Mesothelial cell of epicardium (in vitro differentiated cells): ENCODE measurements around the gene NELL1. TPM values are rescaled to one million over a fixed set of nuclear protein-coding genes. Genes with fewer than 3 reads are reported as not detected.
A peak's percentile ranks its signal among the peaks of the same experiment; 100 is the strongest.

ENCODE experiments used
- DNase-seq, 2 experiments: peaks; one replicate each; pipeline ENCODE4 v3.0.0; 2021; ENCODE audit warnings: low spot score in 2 of 2; ENCODE audit not compliant: unreplicated experiment in 2 of 2
- H3K27ac Mint-ChIP-seq: 2 replicates; pipeline ENCODE4 v1.8.0; 2021; ENCODE audit warnings: mixed read lengths
- H3K27me3 Mint-ChIP-seq: 2 replicates; pipeline ENCODE4 v1.8.0; 2021; ENCODE audit warnings: low read depth, mixed read lengths
- H3K36me3 Mint-ChIP-seq: 2 replicates; pipeline ENCODE4 v1.8.0; 2021; ENCODE audit warnings: mixed read lengths
- H3K4me1 Mint-ChIP-seq: 2 replicates; pipeline ENCODE4 v1.8.0; 2021; ENCODE audit warnings: mixed read lengths
- H3K4me3 Mint-ChIP-seq: 2 replicates; pipeline ENCODE4 v1.8.0; 2021; ENCODE audit warnings: mild to moderate bottlenecking, moderate library complexity, mixed read lengths
- H3K9me3 Mint-ChIP-seq: 2 replicates; pipeline ENCODE4 v1.8.0; 2021; ENCODE audit warnings: mixed read lengths
- total RNA-seq: library from RNA; stranded (reverse); gene quantifications from 3 replicates; pipeline ENCODE4 v1.2.1, GENCODE V29; 2021
- TF ChIP-seq, protein P1 (sequence below): fragments of 200-600 bp; sonication (generic); IDR thresholded peaks from one replicate; pipeline ENCODE4 v1.5.0; 2021; ENCODE audit warnings: antibody characterized with exemption; ENCODE audit not compliant: unreplicated experiment

The NELL1 gene
- total RNA-seq, 1 donor from 2014 or later: 1.7 TPM

DNA sequence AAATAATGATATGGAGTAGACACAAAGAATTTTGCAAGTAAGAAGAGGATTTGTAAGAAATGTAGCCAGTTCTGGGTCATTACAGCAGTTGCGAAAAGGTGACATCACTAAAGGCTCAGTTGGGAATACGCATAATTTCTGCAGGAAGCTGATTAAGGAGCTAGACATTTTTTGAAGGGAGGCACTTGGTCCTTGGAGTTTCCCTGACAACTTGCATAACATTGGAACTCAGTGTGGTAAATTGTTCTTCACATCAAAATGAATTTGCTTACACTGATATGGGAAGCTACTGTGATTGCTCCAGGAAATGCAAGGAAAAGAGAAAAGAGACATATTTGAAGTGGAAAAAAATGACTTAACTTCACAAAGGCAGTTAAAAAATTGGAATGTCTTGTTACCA is 626.1 kb downstream of the NELL1 start:
- no peaks in the 10 kb centered on the region for H3K36me3 Mint-ChIP-seq
- H3K27ac Mint-ChIP-seq: no peak overlapping the region
- DNase-seq: no peak
- no peaks in the 10 kb centered on the region for H3K4me1 Mint-ChIP-seq
- H3K4me3 Mint-ChIP-seq: no peak overlapping the region
- H3K27me3 Mint-ChIP-seq: peaks cover 2% of the 10 kb centered on the region
- H3K9me3 Mint-ChIP-seq: peaks cover 22% of the 10 kb centered on the region
- TF ChIP-seq, protein P1, sequence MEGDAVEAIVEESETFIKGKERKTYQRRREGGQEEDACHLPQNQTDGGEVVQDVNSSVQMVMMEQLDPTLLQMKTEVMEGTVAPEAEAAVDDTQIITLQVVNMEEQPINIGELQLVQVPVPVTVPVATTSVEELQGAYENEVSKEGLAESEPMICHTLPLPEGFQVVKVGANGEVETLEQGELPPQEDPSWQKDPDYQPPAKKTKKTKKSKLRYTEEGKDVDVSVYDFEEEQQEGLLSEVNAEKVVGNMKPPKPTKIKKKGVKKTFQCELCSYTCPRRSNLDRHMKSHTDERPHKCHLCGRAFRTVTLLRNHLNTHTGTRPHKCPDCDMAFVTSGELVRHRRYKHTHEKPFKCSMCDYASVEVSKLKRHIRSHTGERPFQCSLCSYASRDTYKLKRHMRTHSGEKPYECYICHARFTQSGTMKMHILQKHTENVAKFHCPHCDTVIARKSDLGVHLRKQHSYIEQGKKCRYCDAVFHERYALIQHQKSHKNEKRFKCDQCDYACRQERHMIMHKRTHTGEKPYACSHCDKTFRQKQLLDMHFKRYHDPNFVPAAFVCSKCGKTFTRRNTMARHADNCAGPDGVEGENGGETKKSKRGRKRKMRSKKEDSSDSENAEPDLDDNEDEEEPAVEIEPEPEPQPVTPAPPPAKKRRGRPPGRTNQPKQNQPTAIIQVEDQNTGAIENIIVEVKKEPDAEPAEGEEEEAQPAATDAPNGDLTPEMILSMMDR: no peak

DNA sequence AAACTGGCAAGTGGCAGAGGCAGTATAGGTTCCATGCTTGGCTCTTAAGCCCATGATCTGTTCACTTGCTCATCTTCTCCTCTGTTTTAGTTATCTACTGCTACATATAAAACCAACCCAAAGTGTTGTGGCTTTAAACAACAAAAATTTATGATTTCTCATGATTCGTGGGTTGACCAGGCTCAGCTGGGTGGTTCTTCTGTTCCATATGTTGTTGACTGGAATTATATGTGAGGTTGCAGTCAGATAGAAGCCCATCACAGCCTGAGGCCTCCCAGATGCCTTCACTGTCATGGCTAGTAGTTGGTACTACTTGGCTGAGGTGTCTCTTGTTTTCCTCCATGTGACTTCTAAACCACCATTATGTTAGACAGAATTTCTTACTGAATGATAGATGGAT is 632.6 kb downstream of the NELL1 start:
- Mint-ChIP-seq H3K36me3 (no peaks in the 10 kb centered on the region), H3K27ac (no peak overlapping the region), H3K4me3 (no peak overlapping the region), H3K4me1 (peaks cover 3% of the 10 kb centered on the region), H3K27me3 (peaks cover 2% of the 10 kb centered on the region), H3K9me3 (no peaks in the 10 kb centered on the region)
- no peak for DNase-seq
- TF ChIP-seq, protein P1: no peak

DNA sequence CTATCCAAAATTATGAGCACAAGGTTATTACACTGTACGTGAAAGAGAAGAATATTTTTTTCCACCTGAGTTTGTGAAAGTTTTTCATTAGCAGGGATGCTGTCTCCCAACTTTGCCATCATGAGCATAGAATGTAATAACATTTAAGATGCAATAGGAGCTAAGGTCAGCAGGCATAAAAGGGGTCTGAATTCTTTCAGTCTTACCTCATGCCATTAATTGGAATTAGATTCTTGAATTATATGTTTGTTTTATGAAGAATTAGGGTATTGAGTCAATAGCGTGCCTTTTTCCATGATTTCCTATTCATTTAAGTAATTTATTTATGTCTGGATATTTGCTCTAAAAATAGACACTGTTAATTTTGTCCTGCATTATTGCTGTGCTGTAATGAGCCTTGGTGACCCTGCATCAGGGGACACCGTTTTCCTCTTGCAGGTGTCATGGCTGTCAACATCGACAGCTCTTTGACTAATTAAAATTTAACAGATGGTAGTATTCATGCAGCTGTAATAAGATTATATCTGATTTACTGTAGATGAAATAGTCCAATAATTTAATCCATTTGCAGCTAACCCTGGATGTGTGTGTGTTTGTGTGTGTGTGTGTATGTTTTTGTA is 637.5 kb downstream of the NELL1 start:
- Mint-ChIP-seq H3K27ac (no peak overlapping the region), H3K9me3 (no peaks in the 10 kb centered on the region), H3K27me3 (no peaks in the 10 kb centered on the region), H3K4me3 (no peak overlapping the region), H3K4me1 (peaks cover 14% of the 10 kb centered on the region), H3K36me3 (no peaks in the 10 kb centered on the region)
- TF ChIP-seq, protein P1: no peak
- no peak for DNase-seq

DNA sequence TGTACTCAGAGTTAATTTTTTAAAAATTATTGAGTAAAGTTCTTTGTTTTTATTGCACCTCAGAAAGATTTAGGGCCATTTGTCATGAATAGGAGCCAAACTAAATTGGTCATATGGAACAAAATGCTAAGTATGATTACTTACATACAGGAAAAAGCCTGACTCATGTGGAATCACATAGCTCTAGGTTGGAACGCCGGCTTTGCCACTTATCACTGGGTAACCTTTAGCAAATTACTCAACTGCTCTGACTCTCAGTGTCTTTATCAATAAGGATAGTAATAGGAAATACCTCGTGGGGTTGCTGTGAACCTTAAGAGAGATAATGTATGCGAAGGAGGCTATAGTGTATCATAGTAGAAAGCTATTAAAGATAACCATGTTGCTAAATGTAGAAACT is 638.5 kb downstream of the NELL1 start:
- TF ChIP-seq, protein P1: no peak
- no peaks in the 10 kb centered on the region for H3K9me3 Mint-ChIP-seq
- no peak for DNase-seq
- no peaks in the 10 kb centered on the region for H3K36me3 Mint-ChIP-seq
- H3K4me1 Mint-ChIP-seq: peaks cover 14% of the 10 kb centered on the region
- no peaks in the 10 kb centered on the region for H3K27me3 Mint-ChIP-seq
- H3K4me3 Mint-ChIP-seq: no peak overlapping the region
- H3K27ac Mint-ChIP-seq: peak overlapping the region; percentile 15

DNA sequence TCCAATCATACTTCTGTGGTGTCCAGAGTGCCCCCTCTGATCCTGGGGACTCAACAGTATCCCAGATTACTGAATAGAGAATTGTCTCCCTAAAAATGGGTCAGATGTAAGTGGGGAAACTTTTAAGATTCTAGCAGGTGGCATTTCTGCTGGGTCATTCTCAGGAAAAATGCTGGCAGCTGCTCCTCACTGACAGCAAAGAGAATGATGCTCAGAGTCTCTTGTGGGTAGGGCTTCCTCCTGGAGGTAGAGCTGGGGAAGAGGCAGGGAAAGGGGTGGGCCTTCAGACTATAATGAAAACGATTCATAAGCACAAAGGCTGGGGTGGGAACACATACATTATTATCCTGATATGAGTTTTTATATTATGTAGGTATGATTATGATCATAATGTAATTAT is 647.2 kb downstream of the NELL1 start:
- no peak overlapping the region for H3K4me3 Mint-ChIP-seq
- TF ChIP-seq, protein P1: no peak
- DNase-seq: no peak
- H3K27me3 Mint-ChIP-seq: peaks cover 1% of the 10 kb centered on the region
- no peak overlapping the region for H3K27ac Mint-ChIP-seq
- no peaks in the 10 kb centered on the region for H3K36me3 Mint-ChIP-seq
- H3K4me1 Mint-ChIP-seq: peaks cover 3% of the 10 kb centered on the region
- no peaks in the 10 kb centered on the region for H3K9me3 Mint-ChIP-seq

DNA sequence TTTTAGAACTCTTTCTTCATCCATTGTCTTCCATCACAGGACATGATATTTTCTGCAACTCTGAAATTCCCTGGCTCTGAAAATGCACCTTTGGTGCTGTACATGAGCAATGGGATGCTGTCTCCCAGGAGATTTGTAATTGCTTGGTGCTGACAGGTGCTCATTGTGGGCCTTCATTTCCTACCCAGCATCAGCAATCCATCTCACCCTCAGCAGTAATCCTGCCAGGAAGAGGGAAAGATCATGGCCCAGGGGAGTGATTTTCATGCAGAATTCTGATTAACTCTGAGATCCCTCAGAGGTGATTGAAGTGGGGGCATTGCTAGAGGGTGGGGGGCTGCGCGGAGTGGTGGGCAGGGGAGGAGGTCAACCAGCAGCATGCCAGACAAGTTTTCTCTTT is 651.7 kb downstream of the NELL1 start:
- Mint-ChIP-seq H3K27ac (no peak overlapping the region), H3K4me3 (no peak overlapping the region), H3K27me3 (no peaks in the 10 kb centered on the region), H3K4me1 (peaks cover 3% of the 10 kb centered on the region), H3K9me3 (no peaks in the 10 kb centered on the region), H3K36me3 (no peaks in the 10 kb centered on the region)
- DNase-seq: no peak
- TF ChIP-seq, protein P1: no peak
